ENCODE results near the gene HHLA2.

- TF ChIP-seq, protein P1, sequence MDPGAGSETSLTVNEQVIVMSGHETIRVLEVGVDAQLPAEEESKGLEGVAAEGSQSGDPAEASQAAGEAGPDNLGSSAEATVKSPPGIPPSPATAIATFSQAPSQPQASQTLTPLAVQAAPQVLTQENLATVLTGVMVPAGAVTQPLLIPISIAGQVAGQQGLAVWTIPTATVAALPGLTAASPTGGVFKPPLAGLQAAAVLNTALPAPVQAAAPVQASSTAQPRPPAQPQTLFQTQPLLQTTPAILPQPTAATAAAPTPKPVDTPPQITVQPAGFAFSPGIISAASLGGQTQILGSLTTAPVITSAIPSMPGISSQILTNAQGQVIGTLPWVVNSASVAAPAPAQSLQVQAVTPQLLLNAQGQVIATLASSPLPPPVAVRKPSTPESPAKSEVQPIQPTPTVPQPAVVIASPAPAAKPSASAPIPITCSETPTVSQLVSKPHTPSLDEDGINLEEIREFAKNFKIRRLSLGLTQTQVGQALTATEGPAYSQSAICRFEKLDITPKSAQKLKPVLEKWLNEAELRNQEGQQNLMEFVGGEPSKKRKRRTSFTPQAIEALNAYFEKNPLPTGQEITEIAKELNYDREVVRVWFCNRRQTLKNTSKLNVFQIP (CRISPR knock-in tag; IDR thresholded peaks at IDR 0.05; ENCODE audit: borderline replicate concordance, low read depth): no peak
- TF ChIP-seq, protein P2, sequence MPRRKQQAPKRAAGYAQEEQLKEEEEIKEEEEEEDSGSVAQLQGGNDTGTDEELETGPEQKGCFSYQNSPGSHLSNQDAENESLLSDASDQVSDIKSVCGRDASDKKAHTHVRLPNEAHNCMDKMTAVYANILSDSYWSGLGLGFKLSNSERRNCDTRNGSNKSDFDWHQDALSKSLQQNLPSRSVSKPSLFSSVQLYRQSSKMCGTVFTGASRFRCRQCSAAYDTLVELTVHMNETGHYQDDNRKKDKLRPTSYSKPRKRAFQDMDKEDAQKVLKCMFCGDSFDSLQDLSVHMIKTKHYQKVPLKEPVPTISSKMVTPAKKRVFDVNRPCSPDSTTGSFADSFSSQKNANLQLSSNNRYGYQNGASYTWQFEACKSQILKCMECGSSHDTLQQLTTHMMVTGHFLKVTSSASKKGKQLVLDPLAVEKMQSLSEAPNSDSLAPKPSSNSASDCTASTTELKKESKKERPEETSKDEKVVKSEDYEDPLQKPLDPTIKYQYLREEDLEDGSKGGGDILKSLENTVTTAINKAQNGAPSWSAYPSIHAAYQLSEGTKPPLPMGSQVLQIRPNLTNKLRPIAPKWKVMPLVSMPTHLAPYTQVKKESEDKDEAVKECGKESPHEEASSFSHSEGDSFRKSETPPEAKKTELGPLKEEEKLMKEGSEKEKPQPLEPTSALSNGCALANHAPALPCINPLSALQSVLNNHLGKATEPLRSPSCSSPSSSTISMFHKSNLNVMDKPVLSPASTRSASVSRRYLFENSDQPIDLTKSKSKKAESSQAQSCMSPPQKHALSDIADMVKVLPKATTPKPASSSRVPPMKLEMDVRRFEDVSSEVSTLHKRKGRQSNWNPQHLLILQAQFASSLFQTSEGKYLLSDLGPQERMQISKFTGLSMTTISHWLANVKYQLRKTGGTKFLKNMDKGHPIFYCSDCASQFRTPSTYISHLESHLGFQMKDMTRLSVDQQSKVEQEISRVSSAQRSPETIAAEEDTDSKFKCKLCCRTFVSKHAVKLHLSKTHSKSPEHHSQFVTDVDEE (CRISPR knock-in tag; IDR thresholded peaks at IDR 0.05): no peak
- TF ChIP-seq GLIS3 (CRISPR knock-in tag; IDR thresholded peaks at IDR 0.05): no peak
- no peak for TF ChIP-seq ZC3H10 (CRISPR knock-in tag; IDR thresholded peaks at IDR 0.05)
- TF ChIP-seq, protein P3, sequence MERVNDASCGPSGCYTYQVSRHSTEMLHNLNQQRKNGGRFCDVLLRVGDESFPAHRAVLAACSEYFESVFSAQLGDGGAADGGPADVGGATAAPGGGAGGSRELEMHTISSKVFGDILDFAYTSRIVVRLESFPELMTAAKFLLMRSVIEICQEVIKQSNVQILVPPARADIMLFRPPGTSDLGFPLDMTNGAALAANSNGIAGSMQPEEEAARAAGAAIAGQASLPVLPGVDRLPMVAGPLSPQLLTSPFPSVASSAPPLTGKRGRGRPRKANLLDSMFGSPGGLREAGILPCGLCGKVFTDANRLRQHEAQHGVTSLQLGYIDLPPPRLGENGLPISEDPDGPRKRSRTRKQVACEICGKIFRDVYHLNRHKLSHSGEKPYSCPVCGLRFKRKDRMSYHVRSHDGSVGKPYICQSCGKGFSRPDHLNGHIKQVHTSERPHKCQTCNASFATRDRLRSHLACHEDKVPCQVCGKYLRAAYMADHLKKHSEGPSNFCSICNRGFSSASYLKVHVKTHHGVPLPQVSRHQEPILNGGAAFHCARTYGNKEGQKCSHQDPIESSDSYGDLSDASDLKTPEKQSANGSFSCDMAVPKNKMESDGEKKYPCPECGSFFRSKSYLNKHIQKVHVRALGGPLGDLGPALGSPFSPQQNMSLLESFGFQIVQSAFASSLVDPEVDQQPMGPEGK (CRISPR knock-in tag; IDR thresholded peaks at IDR 0.05; ENCODE audit: borderline replicate concordance): no peak
- TF ChIP-seq RARB (CRISPR knock-in tag; IDR thresholded peaks at IDR 0.05): no peak
- no peak for TF ChIP-seq OSR1 (CRISPR knock-in tag; IDR thresholded peaks at IDR 0.05)
- no peak for TF ChIP-seq ZNF8 (CRISPR knock-in tag; IDR thresholded peaks at IDR 0.05)
- no peak for TF ChIP-seq ARNTL (CRISPR knock-in tag; IDR thresholded peaks at IDR 0.05; ENCODE audit: borderline replicate concordance, low read depth)
- TF ChIP-seq ESRRG (CRISPR knock-in tag; IDR thresholded peaks at IDR 0.05): no peak
Measured at GRCh38 chr3:108280476-108280875, 15.9 kb upstream of the HHLA2 start.

Data from SK-N-SH treated with all-trans-retinoic acid at 6 μM for 48 hours (cell line).